Activated CD8-positive, alpha-beta memory T cell treated with anti-CD3 and anti-CD28 coated beads for 1 hour (primary cell): ENCODE measurements around the gene ZNF319.
A peak's percentile ranks its signal among the peaks of the same experiment; 100 is the strongest.

ENCODE experiments used
- DNase-seq, 2 donors: peaks; one replicate each; pipeline ENCODE4 v3.0.0-alpha.2; 2020; ENCODE audit warnings: low read depth in 1 of 2; ENCODE audit errors: extremely low read depth in 1 of 2

Gene ZNF319

GRCh38 chr16:58037365-58038057 lies 37.0 kb upstream of the ZNF319 start:
- no peak for DNase-seq

GRCh38 chr16:58036943-58037342 lies 36.5 kb upstream of the ZNF319 start:
- no peak for DNase-seq

- no peak for DNase-seq
These were observed 35.1 kb upstream of the ZNF319 start for GRCh38 chr16:58035356-58036170.

GRCh38 chr16:58034774-58035173 lies 34.3 kb upstream of the ZNF319 start:
- DNase-seq, result no peak

- no peak for DNase-seq
These were observed 33.7 kb upstream of the ZNF319 start for GRCh38 chr16:58034128-58034685.

GRCh38 chr16:58032710-58033293 lies 32.3 kb upstream of the ZNF319 start:
- DNase-seq, result no peak

GRCh38 chr16:58031016-58031800 lies 30.7 kb upstream of the ZNF319 start:
- no peak for DNase-seq

- no peak for DNase-seq
These were observed 29.8 kb upstream of the ZNF319 start for GRCh38 chr16:58030136-58030840.

GRCh38 chr16:58029410-58029809 lies 28.9 kb upstream of the ZNF319 start:
- no peak for DNase-seq

GRCh38 chr16:58028541-58029070 lies 28.1 kb upstream of the ZNF319 start:
- DNase-seq, result no peak

GRCh38 chr16:58027916-58028455 lies 27.5 kb upstream of the ZNF319 start:
- no peak for DNase-seq

GRCh38 chr16:58027161-58027915 lies 26.9 kb upstream of the ZNF319 start:
- DNase-seq, result no peak

- DNase-seq, result no peak
These were observed 26.3 kb upstream of the ZNF319 start for GRCh38 chr16:58026705-58027160.

- DNase-seq, result no peak
These were observed 25.8 kb upstream of the ZNF319 start for GRCh38 chr16:58026139-58026704.

GRCh38 chr16:58025351-58026138 lies 25.1 kb upstream of the ZNF319 start, which contains the start of gene MMP15:
Gene MMP15 (plus strand): TSS chr16:58025754. CDS start chr16:58026351, 597 bp downstream.
- DNase-seq, result peak in 1 of 2 donors; percentile 44

GRCh38 chr16:58024486-58025350 lies 24.2 kb upstream of the ZNF319 start:
- DNase-seq, result no peak
